HTERT RPE-1 (cell line): ENCODE measurements around the gene ZFYVE28.

Experiments
- in situ Hi-C: fragments of 300-500 bp; cut with MboI; formaldehyde crosslinking; loops from 4 replicates; pipeline ENCODE4 v1.14.3; 2020; ENCODE audit warnings: low sequenced_read_pairs

Gene ZFYVE28

GRCh38 chr4:2334826-2335728, 83.4 kb downstream of the ZFYVE28 start:
- in situ Hi-C loops = no loop called here

- in situ Hi-C loops = no loop called here
Measured at GRCh38 chr4:2333916-2334644, 84.4 kb downstream of the ZFYVE28 start.

GRCh38 chr4:2333356-2333841, 85.0 kb downstream of the ZFYVE28 start:
- in situ Hi-C loops = no loop called here

- in situ Hi-C loops = no loop called here
Measured at GRCh38 chr4:2332976-2333319, 85.5 kb downstream of the ZFYVE28 start.

- in situ Hi-C loops = no loop called here
Measured at GRCh38 chr4:2332201-2332975, 86.1 kb downstream of the ZFYVE28 start.

GRCh38 chr4:2331519-2332200, 86.8 kb downstream of the ZFYVE28 start:
- in situ Hi-C loops = no loop called here

GRCh38 chr4:2331043-2331420, 87.4 kb downstream of the ZFYVE28 start:
- in situ Hi-C loops = no loop called here

GRCh38 chr4:2330091-2331042, 88.1 kb downstream of the ZFYVE28 start:
- in situ Hi-C loops = no loop called here

GRCh38 chr4:2327579-2327978, 90.9 kb downstream of the ZFYVE28 start:
- in situ Hi-C loops = no loop called here

GRCh38 chr4:2324891-2325290, 93.6 kb downstream of the ZFYVE28 start:
- in situ Hi-C loops = no loop called here

GRCh38 chr4:2322841-2323240, 95.6 kb downstream of the ZFYVE28 start:
- in situ Hi-C loops = no loop called here

- in situ Hi-C loops = no loop called here
Measured at GRCh38 chr4:2322227-2322626, 96.2 kb downstream of the ZFYVE28 start.

GRCh38 chr4:2321279-2322196, 96.9 kb downstream of the ZFYVE28 start:
- in situ Hi-C loops = no loop called here

- in situ Hi-C loops = no loop called here
Measured at GRCh38 chr4:2320746-2321145, 97.7 kb downstream of the ZFYVE28 start.

- in situ Hi-C loops = no loop called here
Measured at GRCh38 chr4:2320152-2320551, 98.3 kb downstream of the ZFYVE28 start.

- in situ Hi-C loops = no loop called here
Measured at GRCh38 chr4:2318885-2319284, 99.6 kb downstream of the ZFYVE28 start.

GRCh38 chr4:2318476-2318875, 100.0 kb downstream of the ZFYVE28 start:
- in situ Hi-C loops = no loop called here

- in situ Hi-C loops = no loop called here
Measured at GRCh38 chr4:2313366-2313765, 105.1 kb downstream of the ZFYVE28 start.
